DMS79 treated with DMSO at 0.1 percent for 48 hours (cell line): Measurements from ENCODE around the gene SMG7.

ENCODE experiments used
- DNase-seq: peaks from one replicate; lab custom pipeline; 2025; lab: John Stamatoyannopoulos, UW

The SMG7 gene

DNA sequence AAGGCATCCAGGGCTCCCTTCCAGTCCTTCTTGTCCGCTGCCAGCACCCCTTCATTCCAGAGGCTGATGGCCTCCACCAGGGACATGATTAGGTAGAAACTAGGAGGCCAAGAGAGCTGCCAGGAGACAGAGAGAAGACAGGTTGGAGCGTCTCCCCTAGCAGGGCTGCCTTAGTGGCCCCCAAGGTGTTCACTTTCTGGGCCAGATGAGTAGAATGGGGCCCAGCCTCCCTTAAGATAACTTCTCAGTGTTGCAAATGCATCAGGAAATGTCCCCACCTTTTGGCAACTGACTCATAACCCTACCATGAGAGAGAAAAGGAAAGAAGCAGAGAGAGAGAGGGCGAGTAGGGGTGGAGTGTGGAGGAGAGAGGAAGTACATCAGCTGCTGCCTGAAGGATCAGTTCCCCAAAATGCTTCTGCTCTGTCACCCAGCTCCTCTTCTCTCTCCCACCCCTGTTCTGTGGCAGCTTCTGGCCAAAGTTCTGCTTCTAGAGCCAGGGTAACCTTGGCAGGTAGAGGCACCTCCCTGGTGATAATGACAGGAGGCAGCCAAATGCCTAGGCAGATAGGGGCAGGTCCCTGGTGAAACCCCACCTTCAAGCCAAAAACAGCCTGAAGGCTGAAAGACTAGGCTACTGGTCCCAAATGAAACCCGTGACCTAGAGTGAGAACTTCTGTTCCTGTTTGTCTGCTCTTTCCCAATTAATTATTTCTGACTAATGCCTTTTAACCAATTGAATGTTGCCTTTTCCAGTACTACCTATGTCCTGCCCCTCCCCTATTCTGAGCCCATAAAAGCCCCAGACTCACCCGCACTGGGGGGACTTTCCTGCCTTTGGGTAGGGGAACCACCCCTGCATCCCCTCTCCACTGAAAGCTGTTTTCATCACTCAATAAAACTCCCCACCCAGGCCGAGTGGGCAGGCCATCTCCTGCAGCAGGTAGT, 118.2 kb downstream of the SMG7 start, which contains the start of gene NCF2:
NCF2 (minus strand) TSS at position 216 of the 948 bp plus-strand sequence; CDS start at position 86, 130 bp downstream.
- DNase-seq = no peak

DNA sequence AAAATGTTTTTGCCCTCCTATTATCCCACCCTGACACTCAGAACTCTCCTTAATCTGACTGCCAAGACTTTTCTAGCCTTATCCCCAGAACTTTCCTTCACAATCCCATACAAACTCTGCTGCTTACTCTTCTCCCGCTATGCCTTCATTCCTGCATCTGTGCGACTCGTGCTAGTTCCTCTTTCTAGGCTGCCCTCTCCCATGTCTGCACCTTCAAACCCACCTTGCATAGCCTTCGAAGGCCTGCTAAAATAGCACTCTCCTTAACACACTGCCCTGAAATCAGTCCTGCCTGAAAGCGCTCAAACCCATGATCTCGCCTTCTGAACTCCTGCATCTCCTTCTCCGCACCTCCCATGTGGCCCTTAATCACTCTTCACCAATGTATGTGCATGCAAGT, 120.4 kb downstream of the SMG7 start:
- no peak for DNase-seq

DNA sequence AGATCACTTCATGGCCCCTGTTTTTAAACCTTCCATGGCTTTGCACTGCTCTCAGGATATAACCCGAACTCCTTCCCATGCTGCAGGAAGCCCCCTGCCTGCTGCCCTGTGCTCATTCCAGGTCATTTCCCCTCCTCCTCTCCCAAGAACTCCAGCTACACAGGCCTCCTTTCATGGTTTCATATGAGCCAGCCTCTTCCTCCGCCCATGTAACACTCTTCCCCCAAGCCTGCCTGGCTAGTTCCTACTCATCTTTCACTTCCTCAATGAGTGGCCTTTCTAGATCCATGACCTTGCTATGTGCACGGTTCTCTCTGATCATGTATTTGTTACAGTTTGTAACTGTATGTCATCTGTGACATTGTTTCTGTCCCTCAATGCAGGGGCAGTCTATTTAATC, 121.1 kb downstream of the SMG7 start:
- no peak for DNase-seq

DNA sequence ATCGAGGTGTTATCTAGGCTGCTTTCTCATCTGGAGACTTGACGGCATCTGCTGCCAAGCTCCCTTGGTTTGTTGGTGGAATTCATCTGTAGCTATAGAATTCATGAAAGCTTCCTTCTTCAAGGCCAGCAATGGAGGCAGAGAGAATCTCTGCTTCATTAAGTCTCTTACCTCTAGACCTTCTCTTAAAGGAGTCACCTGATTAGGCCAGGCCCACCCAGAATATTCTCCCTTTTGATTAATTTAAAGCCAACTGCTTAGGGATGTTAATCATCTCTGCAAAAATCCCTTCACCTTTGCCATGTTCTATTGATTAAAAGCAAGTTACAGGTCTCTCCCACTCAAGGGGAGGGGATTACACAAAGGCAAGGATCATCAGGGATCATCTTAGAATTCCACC, 123.2 kb downstream of the SMG7 start:
- no peak for DNase-seq

DNA sequence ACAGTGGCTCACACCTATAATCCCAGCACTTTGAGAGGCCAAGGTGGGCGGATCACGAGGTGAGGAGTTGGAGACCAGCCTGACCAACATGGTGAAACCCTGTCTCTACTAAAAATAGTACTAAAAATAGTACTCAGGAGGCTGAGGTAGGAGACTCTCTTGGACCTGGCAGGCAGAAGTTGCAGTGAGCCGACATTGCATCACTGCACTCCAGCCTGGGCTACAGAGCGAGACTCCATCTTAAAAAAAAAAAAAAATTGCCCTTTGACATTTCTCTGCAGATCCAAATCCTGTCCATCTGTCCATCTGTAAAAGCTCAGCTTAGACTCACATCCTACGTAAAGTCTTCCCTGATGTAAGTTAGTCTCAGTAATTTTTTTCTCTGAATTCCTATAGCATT, 124.2 kb downstream of the SMG7 start:
- no peak for DNase-seq

DNA sequence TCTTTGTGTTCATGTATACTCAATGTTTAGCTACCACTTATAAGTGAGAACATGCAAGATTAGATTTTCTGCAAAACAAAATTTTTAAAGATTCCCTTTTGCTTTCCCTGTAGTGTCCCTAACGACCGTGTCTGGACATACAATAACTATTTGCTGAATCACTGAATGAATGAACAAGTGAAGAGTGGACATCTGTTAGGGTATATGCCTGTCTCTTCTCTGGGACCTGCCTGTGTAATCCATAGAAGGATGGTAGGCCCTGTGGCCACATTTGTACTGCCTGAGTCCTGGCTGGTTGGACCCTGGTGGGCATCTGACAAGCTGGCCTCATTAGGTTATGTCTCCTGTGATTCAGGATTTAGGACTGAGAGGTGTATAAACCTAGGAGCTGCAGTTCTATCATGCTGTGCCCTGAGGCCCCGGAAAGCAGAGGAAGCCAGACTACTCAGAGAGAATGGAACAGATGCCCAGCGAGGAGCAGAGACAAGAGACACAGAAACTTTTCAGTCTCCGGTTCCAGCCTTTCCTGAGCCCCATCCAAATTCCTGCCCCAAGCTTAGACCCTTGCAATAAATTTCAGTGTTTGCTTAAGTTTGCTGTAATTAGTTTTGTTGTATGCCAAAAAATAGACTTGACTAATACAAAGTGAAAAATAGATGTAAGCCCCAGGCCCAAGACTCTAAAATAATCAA, 125.5 kb downstream of the SMG7 start:
- DNase-seq = no peak

DNA sequence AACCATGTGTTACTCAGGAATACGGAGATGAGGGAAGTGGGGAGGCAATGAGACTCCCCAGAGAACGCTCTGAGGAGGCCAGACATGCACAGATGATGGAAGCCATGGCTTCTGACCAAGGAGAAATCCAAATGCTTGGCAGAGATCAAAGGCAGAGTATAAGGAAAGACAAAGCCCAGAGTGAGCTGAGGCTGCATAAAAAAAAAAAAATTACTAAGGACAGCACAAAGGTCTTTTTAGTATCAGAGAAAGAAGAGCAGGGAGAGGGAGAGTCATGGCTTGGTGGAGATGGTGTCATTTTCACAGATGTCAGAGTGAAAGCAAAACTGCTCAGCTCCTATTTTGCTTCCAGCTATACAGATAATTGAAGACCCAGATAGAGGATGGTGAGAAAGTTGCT, 126.1 kb downstream of the SMG7 start:
- no peak for DNase-seq

DNA sequence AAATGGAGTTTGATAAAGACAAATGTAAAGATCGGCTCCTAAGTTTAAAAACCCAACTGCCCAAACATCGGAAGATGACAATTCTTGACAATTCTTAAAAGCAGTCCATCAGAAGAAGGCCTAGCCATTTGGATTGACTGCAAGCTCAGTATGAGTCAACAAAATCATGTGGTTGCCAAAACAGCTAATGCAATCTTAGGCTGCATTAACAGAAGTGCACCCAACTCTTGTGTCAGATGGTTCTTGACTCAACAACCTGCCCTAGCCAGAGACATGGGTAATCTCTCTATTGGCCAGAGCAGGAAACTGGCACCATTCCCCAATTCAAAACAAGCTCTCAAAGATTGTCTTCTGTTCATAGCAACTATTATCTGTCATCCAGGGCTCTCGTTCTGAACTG, 127.8 kb downstream of the SMG7 start:
- no peak for DNase-seq

DNA sequence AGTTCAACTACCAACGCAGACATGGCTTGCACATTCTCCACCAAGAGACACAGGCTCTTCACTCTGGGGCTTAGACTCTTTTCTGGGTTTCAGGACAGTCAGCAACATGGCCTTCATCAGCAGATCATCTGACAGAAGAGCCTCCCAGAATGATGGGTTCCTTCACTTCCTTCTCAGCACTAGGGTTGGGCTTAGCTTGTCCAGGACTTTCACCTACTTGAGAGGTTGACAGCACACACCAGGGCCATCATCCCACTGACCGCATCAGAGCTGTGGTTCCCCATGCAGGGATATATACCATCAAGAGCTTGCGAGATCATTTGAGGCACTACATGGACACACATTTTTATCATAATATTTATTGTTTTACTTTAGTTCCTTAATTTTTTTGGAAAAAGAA, 128.3 kb downstream of the SMG7 start:
- DNase-seq = no peak

DNA sequence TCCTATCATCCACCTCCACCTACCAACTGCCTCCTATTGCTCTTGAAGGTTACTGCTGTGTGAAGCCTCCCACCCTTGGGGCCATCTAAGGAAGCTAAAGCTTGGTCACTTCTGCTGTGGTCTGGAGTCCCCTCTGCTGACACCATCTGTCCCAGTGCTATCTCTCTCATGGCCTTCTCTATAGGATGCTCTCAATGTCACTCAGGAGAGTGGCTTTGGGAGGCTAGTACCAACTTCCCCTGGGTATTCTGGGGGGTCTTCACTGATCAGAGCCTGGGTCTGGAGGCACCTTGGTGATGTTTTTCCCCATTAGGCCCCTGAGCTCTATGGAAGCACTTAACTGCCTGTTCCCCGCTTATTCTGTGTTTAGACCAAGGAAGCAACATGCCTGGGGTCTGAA, 130.2 kb downstream of the SMG7 start:
- DNase-seq = no peak
